Pancreas (tissue), 10 donors: Measurements from ENCODE around the gene RRP1B. TPM values are rescaled to one million over a fixed set of nuclear protein-coding genes. Genes with fewer than 3 reads are reported as not detected.

Experiments used
- ATAC-seq, 4 donors: fragments of 200-7000 bp; cut with Tn5 transposase; one replicate each; pipeline versions ENCODE4 v1.8.0 to v1.9.1; 2020; ENCODE audit warnings: mild to moderate bottlenecking in 4 of 4, moderate library complexity in 4 of 4
- DNase-seq, 6 donors: peaks; one replicate each; pipeline ENCODE4 v3.0.0-alpha.2; 2020
- FAIRE-seq: peaks from 2 replicates; lab custom pipeline; 2012; peaks lifted over from hg19 to GRCh38; lab: Jason Lieb, UNC
- H3K27ac ChIP-seq, 4 donors: fragments of 200-600 bp; sonication (generic); 1 replicate in 3 of 4; 2 replicates in 1 of 4; pipeline versions ENCODE4 v1.5.0 to v1.8.0; 2020
- H3K27me3 ChIP-seq, 4 donors: fragments of 200-600 bp; one replicate each; pipeline ENCODE4 v1.8.0; 2021
- H3K36me3 ChIP-seq, 3 donors: fragments of 200-600 bp; sonication (generic) in 1 of 3; one replicate each; pipeline versions ENCODE4 v1.5.0 to v1.8.0; 2020 to 2021
- H3K4me1 ChIP-seq, 3 donors: fragments of 200-600 bp; one replicate each; pipeline ENCODE4 v1.8.0; 2021
- H3K4me3 ChIP-seq, 4 donors: fragments of 200-600 bp; sonication (generic) in 2 of 4; one replicate each; pipeline versions ENCODE4 v1.5.0 to v1.8.0; 2020 to 2021
- H3K9me3 ChIP-seq, 4 donors: fragments of 200-600 bp; one replicate each; pipeline ENCODE4 v1.8.0; 2021
- CTCF ChIP-seq, 4 donors: fragments of 200-600 bp; sonication (generic) in 3 of 4; IDR thresholded peaks; one replicate each; pipeline versions ENCODE4 v1.5.0 to v1.8.0; 2021; ENCODE audit warnings: antibody characterized with exemption in 4 of 4
- WGBS, 2 donors: extraction: QIAGEN DNeasy Blood & Tissue Kit; methylation state at CpG; one replicate each; pipeline ENCODE4 v1.1.7; 2013; 5-methylcytosine and 5-hydroxymethylcytosine counted together
- intact Hi-C, 3 donors: fragments of 100-400 bp; cut with DNase I; formaldehyde crosslinking; loops; one replicate each; pipeline versions ENCODE4 v1.11.1 to v1.14.2; 2022
- polyA plus RNA-seq, 2 donors: library from polyadenylated mRNA; stranded (reverse); fragments of 200-250 nt; gene quantifications; one replicate each; pipeline ENCODE4 v1.2.3, GENCODE V29; 2013
- total RNA-seq, 6 donors: library from RNA; stranded (reverse); fragmentation: NEBNext Ultra II Directional in 4 of 6; extraction: Animal tissue kit (Norgen Biotek cat#: 25700) in 4 of 6; gene quantifications; one replicate each; pipeline versions ENCODE4 v1.2.1 to v1.2.4, GENCODE V29; 2021 to 2023
- donor health status: healthy with polysubstance abuse.
- donor health status: DM: no; HTN: no; CAD: no; lungs with moderate emphysema.
- donor health status: DM: no; HTN: no; CAD: no.
- donor health status: control.
- donor health status: control.
- donor health status: Bipolar disorder and iron deficiency.
- donor health status: DM: yes; HTN: yes; CAD: no.
- donor health status: DM: no; HTN: no; CAD: no.
- donor health status: DM: no; HTN: no; CAD: no.
- donor health status: DM: yes; HTN: yes; CAD: no.

RRP1B gene
- total and polyA plus RNA-seq, 8 donors, result 4.4 to 13.3 (median 9.0) TPM

GRCh38 chr21:43731476-43731875, 72.1 kb downstream of the RRP1B start:
- no peak overlapping the region for H3K4me3 ChIP-seq
- no peaks in the 10 kb centered on the region for H3K27me3 ChIP-seq
- no peaks in the 10 kb centered on the region for H3K36me3 ChIP-seq
- WGBS, 2 donors, result 48 to 52% methylated on average over 6 of the region's 6 CpGs
- DNase-seq (peak in 1 of 6 donors; percentile 56), ATAC-seq (peak in 1 of 4 donors; percentile 14), FAIRE-seq (no peak)
- H3K27ac ChIP-seq, result peak overlapping the region in 2 of 4 donors; percentile 28 to 32
- H3K4me1 ChIP-seq, result peaks cover 22 to 35% (median 29%) of the 10 kb centered on the region in 3 donors
- H3K9me3 ChIP-seq, result no peaks in the 10 kb centered on the region
- TF ChIP-seq CTCF (IDR thresholded peaks at IDR 0.05), result no peak
- intact Hi-C loops, result no loop called here

GRCh38 chr21:43731891-43732711, 72.7 kb downstream of the RRP1B start:
- no peak for FAIRE-seq
- Histone ChIP-seq H3K9me3 (no peaks in the 10 kb centered on the region), H3K27ac (peak overlapping the region in 2 of 4 donors; percentile 25 to 32), H3K4me3 (no peak overlapping the region), H3K27me3 (no peaks in the 10 kb centered on the region), H3K36me3 (no peaks in the 10 kb centered on the region), H3K4me1 (peaks cover 16 to 29% (median 28%) of the 10 kb centered on the region in 3 donors)
- TF ChIP-seq CTCF (IDR thresholded peaks at IDR 0.05), result no peak
- 71 to 72% methylated on average over 23 of the region's 23 CpGs for WGBS, 2 donors
- ATAC-seq, result no peak
- peak in 2 of 6 donors; percentile 56 to 65 for DNase-seq
- intact Hi-C loops, result no loop called here

GRCh38 chr21:43733060-43733459, 73.7 kb downstream of the RRP1B start:
- H3K4me1 ChIP-seq, result peaks cover 7 to 21% (median 19%) of the 10 kb centered on the region in 3 donors
- H3K4me3 ChIP-seq, result no peak overlapping the region
- no peak for ATAC-seq
- no peak for FAIRE-seq
- intact Hi-C loops, result no loop called here
- no peak overlapping the region for H3K27ac ChIP-seq
- 73 to 76% methylated on average over 9 to 10 of the region's 10 CpGs for WGBS, 2 donors
- peaks cover 0 to 5% (median 0%) of the 10 kb centered on the region in 3 donors for H3K36me3 ChIP-seq
- H3K9me3 ChIP-seq, result no peaks in the 10 kb centered on the region
- H3K27me3 ChIP-seq, result no peaks in the 10 kb centered on the region
- no peak for DNase-seq
- TF ChIP-seq CTCF (IDR thresholded peaks at IDR 0.05), result no peak

GRCh38 chr21:43733529-43734071, 74.2 kb downstream of the RRP1B start:
- H3K4me1 ChIP-seq, result peaks cover 6 to 21% (median 16%) of the 10 kb centered on the region in 3 donors
- H3K4me3 ChIP-seq, result no peak overlapping the region
- no peaks in the 10 kb centered on the region for H3K27me3 ChIP-seq
- no peaks in the 10 kb centered on the region for H3K9me3 ChIP-seq
- DNase-seq (peak in 3 of 6 donors; percentile 52 to 64 (median 62)), ATAC-seq (peak in 3 of 4 donors; percentile 3 to 14 (median 10)), FAIRE-seq (no peak)
- H3K36me3 ChIP-seq, result peaks cover 0 to 5% (median 0%) of the 10 kb centered on the region in 3 donors
- H3K27ac ChIP-seq, result no peak overlapping the region
- 66 to 72% methylated on average over 15 of the region's 15 CpGs for WGBS, 2 donors
- no peak for TF ChIP-seq CTCF (IDR thresholded peaks at IDR 0.05)
- intact Hi-C loops, result no loop called here
